ENCODE measurements around the gene ANAPC1. TPM values are rescaled to one million over a fixed set of nuclear protein-coding genes. Genes with fewer than 3 reads are reported as not detected.
"Not testable (repeated sequence)": the region's sequence is repeated elsewhere in the genome, so short reads cannot be mapped to it uniquely, and the experiment has no call there.

Gene ANAPC1
- polyA plus RNA-seq, 3 donors: 31.1 to 38.3 (median 33.7) TPM

GRCh38 chr2:111812970-111813622 lies 70.9 kb downstream of the ANAPC1 start:
- not testable (repeated sequence) for DNase-seq (ENCODE audit: low read depth in 3 of 3, low spot score in 2 of 3)

- DNase-seq (ENCODE audit: low read depth in 3 of 3, low spot score in 2 of 3): not testable (repeated sequence)
These were observed 93.4 kb downstream of the ANAPC1 start for GRCh38 chr2:111790633-111791032.

GRCh38 chr2:111784081-111784480 lies 99.9 kb downstream of the ANAPC1 start:
- not testable (repeated sequence) for DNase-seq (ENCODE audit: low read depth in 3 of 3, low spot score in 2 of 3)

- not testable (repeated sequence) for DNase-seq (ENCODE audit: low read depth in 3 of 3, low spot score in 2 of 3)
These were observed 101.8 kb downstream of the ANAPC1 start for GRCh38 chr2:111782195-111782594.

GRCh38 chr2:111781443-111782094 lies 102.4 kb downstream of the ANAPC1 start:
- DNase-seq (ENCODE audit: low read depth in 3 of 3, low spot score in 2 of 3): not testable (repeated sequence)

DNA sequence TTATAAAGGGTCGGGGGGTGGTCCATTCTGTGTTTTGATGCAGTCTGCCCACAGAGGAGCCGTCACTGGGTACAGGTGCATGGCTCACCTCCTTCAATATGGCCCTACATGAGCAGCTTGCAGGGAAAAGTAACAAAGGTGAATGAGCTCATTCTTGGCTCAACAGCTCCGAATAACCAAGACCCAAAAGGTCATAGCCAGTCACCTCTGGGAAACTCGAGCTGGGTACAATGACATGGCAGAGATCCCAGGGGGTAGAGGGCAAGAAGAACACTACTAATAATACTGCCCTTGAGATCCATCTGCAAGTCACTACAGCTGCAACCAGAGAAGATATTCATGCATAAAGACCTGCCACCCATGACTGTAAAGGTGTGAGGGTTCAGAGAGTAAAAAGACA lies 106.8 kb downstream of the ANAPC1 start:
- DNase-seq (ENCODE audit: low read depth in 3 of 3, low spot score in 2 of 3): not testable (repeated sequence)

DNA sequence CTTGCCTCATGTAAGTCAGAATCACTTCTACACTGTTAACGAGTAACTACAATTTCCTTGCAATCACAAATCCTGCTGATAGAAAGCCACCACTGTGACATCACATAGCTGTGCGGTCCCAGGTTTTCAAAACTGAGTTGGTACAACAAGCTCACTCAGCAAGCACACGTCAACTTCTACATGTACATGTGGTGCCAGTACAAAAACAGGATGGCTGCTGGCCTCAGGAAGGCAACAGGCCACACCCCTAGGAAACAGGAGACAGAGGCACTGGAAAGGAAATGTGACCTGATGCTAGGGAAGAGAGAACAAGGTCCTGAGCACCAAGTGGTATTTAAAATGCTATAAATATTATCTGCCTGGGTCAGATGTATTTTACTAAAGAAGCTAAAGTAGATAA lies 107.7 kb downstream of the ANAPC1 start:
- not testable (repeated sequence) for DNase-seq (ENCODE audit: low read depth in 3 of 3, low spot score in 2 of 3)

DNA sequence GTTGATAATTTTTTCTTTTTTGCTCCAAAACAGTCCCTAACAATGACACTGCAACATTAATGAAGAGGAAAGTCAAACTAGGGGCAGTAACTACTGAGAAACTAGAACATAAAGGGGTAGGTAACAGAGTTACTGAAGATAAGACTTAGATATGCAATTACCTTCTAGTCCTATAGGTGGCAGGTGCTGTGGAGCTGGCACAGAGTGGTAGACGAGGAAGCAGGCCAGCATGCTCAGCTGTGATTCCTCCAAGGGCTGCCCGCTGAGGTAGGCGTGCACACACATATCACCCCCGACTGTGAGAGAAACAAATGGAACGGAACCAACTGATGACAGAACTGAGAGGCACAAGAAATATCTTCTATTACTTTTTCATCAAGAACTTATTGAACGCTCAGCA lies 111.8 kb downstream of the ANAPC1 start:
- DNase-seq (ENCODE audit: low read depth in 3 of 3, low spot score in 2 of 3): not testable (repeated sequence)

- DNase-seq (ENCODE audit: low read depth in 3 of 3, low spot score in 2 of 3): not testable (repeated sequence)
These were observed 112.9 kb downstream of the ANAPC1 start for GRCh38 chr2:111770916-111771658.

DNA sequence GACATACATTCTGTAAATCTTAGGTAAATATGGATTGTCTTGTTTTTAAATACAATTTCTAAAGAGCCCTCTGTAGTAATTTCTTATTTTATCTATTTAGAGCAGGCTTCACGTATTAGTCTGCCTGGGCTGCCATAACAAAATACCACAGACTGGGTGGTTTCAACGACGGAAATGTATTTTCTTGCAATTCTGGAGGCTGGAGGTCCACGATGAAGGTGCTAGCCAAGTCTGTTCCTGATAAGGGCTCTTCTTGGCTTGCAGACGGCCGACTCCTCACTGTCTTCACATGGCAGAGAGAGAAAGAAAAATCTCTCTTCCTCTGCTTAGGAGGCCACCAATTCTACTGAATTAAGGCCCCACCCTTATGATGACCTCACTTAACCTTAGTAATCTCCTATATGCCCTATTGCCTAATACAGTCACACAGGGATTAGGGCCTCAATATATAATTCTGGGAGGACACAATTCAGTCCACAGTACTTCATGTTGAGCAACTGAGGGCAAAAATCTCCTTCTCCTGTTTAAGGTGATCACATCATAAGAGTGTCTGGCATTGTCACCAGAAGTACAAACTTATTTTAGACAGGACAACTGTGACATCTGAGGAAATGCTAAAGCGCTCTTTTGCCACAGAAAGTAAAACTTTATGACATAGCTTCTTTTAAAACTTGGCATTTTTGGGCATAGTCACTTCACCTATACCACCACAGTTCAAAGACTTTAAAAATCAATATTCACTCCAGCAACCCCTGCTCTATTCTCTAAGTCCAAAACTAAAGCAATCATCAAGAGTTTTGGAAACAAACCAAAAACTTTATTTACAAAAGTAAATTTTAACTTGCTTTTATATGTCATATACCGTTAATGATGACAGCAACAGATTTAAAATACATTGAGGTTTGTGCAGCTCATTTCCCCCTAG lies 115.5 kb downstream of the ANAPC1 start:
- not testable (repeated sequence) for DNase-seq (ENCODE audit: low read depth in 3 of 3, low spot score in 2 of 3)

GRCh38 chr2:111767087-111767486 lies 116.9 kb downstream of the ANAPC1 start:
- DNase-seq (ENCODE audit: low read depth in 3 of 3, low spot score in 2 of 3): not testable (repeated sequence)

DNA sequence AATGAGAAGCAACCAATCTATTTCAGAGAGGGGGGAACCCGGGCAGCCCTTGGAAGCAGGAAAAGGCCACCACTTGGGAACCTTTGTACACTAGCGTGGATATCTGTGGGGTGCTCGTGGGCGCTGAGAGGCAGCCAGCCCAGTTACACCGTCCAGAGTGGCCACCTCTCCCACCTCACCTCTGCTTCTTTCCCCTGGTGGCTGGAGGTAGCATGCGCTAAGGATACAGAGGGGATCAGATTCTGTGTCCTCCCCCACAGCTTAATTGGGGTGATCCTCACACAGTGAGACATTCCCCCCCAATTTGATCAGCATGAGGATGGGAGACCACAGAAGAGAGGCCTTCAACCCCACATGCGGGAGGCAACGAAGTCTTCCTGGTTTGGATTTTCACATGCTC lies 117.7 kb downstream of the ANAPC1 start:
- DNase-seq (ENCODE audit: low read depth in 3 of 3, low spot score in 2 of 3): not testable (repeated sequence)

- DNase-seq (ENCODE audit: low read depth in 3 of 3, low spot score in 2 of 3): not testable (repeated sequence)
These were observed 119.8 kb downstream of the ANAPC1 start for GRCh38 chr2:111764151-111764550.

DNA sequence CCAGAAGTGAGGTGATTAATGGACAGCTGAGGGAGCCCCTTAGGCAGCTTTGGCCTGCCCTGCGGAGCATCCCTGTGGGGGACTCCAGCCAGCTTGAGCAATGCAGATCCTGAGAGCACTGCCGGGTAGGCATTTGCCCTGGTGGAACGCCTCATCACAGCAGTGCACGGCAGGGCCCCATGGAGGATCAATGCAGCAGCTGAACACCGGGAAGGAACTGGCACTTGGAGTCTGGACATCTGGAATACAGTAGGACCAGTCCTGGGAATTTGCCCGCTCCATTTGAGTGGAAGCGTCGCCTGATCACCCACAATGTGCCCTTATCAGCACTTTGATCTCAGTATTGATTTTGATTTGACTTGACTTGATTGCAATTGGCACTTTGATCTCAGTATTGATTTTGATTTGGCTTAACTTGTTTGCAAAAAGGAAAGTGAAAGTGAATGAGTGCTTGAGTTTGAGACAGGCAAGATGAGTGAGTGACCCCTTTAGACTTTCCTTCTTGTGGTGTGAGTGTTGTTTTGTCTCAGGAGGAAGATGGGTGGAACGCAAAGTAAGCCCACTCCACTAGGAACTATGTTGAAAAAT lies 123.2 kb downstream of the ANAPC1 start:
- not testable (repeated sequence) for DNase-seq (ENCODE audit: low read depth in 3 of 3, low spot score in 2 of 3)

DNA sequence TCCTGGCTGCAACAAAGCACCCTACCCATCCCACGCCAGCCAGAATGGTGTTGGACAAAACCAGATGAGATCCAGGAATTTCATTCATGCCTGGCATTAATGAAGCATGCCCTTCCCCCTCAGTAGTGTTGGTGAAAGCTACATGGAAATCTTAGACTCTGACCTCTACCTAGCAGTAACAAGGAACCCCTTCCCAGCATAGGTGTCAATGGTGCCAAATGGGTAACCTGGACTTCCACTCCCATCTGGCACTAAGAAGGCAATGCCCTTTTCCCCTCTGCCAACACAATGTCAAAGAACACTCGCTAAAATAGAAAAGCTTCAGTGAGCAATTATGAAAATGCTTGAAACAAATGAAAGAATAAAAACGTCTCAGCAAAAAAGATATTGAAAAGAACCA lies 131.5 kb downstream of the ANAPC1 start:
- not testable (repeated sequence) for DNase-seq (ENCODE audit: low read depth in 3 of 3, low spot score in 2 of 3)

DNA sequence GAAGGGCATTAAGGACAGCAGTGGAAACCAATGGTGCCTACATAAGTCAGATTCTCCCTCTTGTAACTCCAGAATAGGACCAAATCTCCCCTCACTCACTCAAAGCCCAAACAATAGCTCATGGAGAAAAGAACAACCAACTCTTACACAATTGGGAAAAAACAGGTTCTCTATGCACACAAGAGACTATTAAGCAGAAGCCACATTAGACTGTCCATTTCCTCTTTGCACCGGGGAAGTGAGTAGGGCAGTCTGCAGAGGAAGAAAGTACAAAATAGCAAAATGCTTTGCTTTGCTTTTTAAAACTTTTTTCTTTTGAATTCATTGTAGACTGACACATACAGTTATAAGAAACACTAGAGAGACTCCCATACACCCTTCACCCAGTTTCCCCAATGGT lies 133.4 kb downstream of the ANAPC1 start:
- not testable (repeated sequence) for DNase-seq (ENCODE audit: low read depth in 3 of 3, low spot score in 2 of 3)

DNA sequence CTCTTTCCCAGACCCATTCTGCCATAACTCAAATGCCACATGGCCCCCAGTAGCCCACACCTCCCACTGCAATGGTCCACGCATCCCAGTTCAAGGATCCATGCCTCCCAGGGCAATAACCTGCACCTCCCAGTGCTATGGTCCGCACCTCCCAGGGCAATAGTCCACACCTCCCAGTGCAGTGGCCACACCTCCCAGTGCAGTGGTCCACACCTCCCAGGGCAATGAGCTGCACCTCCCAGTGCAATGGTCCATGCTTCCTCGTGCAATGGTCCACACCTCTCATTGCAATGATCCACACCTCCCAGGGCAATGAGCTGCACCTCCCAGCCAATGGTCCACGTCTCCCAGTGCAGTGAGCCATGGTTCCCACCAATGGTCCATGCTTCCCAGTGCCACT lies 135.6 kb downstream of the ANAPC1 start:
- not testable (repeated sequence) for DNase-seq (ENCODE audit: low read depth in 3 of 3, low spot score in 2 of 3)

DNA sequence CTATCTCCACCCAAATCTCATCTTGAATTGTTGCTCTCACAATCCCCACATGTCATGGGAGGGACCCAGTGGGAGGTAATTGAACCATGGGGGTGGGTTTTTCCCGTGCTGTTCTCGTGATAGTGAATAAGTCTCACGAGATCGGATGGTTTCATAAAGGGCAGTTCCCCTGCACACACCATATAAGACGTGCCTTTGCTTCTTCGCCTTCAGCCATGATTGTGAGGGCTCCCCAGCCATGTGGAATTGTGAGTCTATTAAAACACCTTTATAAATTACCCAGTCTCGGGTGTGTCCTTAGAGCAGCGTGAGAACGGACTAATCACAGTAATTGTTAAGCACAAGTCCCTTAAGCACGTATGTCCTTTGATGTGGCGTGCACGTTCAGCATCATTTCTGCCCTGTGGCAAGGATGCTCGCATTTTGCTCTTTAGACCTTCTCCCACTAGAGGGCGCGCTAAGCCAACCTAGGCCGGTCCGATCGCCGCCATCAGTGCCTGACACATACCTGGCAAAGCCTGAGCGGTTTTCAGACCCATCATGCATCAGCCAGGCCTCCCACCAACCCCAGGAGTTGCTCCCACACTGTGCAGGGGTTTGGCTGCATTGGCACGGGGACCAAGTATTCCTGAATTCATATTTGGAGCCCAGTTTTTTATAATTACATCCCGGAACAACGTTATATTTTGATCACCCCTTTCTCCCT lies 136.4 kb downstream of the ANAPC1 start:
- DNase-seq (ENCODE audit: low read depth in 3 of 3, low spot score in 2 of 3): not testable (repeated sequence)

DNA sequence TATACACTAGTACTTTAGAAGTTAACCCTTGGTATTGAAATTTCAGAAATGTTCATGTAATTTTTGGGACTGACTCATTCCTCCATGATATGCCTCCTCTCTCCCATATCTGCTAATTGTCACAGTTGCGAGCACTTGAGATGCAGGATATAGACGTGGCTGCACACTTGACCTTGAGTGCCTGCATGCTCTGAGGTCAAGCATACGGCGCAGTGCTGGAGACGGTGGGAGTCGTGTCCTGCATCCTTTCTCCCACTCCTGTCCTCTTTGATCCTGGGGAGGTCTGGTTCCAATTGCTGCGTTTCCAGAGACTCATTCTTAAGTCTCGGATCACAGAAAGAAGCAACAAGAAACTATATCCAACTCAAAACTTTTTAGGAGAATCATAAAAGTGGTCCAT lies 139.2 kb downstream of the ANAPC1 start:
- not testable (repeated sequence) for DNase-seq (ENCODE audit: low read depth in 3 of 3, low spot score in 2 of 3)
